HPDE6-E6E7 (cell line): ENCODE data around the gene POR.

Experiments
- DNase-seq: peaks from one replicate; pipeline ENCODE4 v3.0.0; 2011; ENCODE audit warnings: missing footprints; ENCODE audit errors: extremely low spot score

The POR gene

DNA sequence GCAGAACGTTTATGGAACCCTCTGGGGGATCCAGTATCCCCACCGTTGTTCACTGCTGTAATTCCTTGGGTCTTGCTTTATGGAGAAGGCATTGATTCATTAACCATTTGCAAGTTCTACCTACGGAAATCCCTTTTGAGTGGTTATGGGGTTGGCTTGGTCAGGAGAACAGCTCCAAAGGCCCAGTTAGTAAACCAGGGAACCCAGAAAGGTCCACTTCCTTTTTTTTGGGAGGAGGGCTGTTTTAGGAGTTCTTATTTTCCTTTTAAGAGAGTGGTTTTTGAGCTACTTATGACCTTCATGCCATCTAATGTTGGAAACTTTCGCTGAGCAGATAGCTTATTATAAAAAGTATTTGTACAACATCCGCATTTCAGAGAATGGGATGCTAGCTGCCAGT is 1.3 kb downstream of the POR start:
- no peak for DNase-seq

DNA sequence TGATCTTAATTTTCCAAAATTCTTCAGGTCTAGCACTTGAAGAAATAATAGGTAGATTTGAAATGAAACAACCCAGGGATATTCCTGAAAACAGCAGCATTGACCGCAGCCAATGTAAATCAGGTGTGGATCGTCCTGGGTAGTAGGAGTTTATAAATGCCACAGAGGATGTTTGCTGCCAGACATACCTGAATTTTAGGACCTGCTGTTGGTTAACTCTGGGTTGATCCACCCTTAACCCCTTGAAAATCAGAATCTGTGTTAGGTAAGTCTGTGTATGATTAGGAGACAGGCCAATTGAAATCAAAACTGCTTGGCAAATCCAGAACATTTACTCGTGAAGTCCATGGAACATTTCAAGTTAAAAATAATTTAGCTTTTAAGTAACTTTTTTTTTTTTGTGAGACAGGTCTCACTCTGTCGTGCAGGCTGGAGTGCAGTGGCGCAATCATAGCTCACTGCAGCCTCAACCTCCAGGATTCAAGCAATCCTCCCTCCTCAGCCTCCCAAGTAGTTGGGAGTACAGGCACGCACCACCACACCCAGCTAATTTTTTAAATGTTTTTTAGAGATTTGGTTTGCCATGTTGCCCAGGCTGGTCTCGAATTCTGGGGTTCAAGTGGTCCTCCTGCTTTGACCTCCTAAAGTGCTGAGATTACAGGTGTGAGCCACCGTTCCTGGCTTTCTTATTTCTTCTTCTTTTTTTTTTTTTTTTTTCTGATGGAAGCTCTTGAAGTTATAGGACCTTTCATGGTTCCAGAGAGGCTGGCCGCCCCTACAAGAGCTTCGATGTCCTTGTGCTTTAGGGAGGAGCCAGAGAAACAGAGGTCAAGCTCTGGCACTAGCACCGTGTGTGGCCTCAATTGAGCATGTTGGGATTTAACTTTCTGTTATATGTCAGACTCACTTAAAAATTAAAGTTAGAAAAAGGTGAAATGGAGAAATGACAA is 2.0 kb downstream of the POR start:
- DNase-seq: no peak

DNA sequence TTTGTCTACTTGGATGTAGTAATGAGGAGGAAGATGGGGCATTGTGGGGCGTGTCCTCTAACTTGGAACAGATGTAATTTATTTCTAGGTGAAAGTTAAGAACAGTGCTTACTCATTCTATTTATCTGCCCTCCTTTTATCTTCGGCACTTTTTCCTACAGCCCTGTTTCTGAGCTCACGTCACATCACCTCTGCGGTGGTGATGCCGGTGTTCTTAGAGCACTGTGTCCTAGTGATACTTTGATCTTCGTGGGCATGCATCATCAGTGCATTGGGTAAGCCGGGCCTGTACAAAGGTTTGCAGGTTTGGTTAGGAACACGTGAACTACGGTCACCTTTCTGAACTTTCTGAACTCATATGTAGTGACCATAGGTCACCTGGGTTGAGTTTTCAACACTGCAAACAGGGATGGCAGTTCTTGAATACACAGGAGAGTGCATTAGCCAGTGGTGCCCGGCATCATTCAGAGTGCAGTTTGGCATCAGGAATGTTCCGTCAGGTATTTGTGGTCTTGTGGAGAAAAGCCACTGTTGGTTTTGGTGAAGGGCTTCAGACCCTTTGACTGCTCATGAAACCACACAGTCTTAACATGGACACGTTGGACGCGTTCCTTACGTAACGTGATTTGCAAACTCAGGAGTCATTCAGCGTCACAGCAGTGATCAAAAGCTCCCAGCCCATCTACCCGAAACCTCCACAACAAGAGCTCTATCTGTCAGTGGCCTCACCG is 5.6 kb downstream of the POR start:
- DNase-seq: no peak

DNA sequence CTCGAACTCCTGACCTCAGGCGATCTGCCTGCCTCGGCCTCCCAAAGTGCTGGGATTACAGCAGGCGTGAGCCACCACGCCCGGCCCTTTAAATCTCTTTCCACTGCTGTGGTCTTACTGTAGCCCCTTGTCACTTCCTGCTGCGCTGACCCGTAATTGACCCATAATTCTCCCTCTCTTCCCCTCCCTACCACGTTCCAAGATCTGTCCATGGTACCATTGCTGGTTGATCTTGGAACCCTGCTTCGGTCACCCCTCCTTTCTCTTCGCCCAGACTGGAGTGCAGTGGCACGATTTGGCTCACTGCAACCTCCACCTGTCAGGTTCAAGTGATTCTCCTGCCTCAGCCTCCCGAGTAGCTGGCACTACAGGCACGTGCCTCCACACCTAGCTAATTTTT is 6.5 kb downstream of the POR start:
- DNase-seq: no peak

DNA sequence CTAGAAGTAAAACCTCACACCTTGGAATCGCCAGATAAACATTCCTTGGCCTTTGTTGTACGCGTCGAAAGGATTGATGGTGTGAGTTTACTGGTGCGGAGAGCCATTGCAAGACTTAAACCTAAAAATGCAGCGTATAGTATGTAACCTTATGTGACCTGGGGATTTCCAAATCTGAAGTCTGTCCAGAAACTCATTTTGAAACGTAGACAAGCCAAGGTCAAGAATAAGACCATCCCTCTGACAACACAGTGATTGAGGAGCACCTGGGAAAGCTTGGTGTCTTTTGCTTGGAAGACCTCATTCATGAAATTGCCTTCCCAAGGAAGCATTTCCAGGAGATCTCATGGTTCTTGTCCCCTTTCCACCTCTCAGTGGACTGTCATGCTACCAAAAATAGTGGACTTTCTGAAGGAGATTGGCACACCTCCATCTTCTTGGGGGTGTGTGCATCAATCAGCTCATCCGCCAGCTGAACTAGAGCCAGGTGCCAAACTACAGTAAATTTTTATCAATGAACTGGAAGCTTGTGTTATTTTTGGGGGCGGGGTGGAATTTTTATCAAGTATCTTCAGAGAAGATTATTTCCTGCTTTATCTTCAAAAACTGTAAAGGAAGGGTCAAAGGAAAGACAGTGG is 8.1 kb downstream of the POR start:
- DNase-seq: no peak

DNA sequence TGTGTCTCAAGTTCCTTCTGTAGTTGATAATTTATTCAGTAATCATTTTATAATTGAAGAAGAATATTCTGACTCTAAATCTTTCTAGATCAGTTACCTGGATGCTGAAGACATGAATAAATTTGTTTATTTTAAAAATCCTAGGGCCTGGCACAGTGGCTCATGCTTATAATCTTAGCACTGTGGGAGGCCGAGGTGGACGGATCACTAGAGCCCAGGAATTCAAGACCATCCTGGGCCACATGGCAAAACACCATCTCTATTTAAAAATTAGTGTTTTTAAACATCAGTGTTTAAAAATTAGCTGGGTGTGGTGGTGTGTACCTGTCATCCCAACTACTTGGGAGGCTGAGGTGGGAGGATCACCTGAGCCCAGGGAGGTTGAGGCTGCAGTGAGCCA is 9.3 kb downstream of the POR start:
- no peak for DNase-seq

DNA sequence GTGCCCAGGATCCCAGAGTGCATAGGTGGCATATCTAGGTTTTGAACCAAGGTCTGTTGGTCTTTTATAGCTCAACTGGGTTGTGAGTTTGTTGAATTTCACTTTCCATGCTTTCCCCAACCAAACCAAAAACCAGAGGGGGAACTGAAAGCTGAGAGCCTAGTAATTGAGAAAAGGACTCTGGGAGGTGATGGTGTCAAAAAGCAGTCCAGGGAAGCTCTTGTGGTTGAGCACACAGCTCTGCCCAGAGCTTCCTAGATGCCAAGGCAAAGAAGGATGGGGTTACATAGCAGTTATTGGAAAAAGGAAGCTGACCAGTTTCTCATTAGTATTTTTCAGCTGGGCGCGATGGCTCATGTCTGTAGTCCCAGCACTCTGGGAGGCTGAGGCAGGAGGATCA is 9.9 kb downstream of the POR start:
- DNase-seq: no peak

DNA sequence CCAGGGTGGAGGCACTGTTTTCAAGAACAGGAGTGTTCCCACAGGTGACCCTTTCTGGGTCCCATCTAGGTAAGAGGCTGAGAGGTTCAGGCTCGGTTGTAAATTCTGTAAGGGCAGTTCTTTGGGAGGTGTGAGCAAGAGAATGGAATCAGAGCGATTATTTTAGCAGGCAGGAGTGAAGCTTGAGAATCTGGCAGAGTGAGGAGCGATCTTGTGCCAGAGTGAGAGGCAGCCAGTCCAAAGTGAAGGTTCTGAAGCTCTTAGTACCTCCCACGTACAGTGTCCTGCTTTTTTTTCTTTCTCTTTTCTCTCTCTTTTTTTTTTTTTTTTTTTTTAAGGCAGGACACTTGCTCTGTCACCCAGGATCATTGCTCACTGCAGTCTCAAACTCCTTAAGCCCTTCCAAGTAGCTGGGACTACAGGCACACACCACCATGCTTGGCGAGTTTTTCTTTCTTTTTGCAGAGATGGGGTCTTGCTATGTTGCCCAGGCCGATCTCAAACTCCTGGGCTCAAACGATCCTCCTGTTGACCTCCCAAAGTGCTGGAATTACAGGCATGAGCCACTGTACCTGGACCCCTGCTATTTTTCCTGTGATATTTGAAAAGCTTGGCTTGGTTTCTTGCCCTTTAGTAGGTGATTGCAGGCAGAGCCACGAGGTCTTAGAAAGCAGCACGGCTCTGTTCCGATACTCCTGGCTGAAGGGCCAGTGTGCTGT is 10.9 kb downstream of the POR start:
- no peak for DNase-seq

DNA sequence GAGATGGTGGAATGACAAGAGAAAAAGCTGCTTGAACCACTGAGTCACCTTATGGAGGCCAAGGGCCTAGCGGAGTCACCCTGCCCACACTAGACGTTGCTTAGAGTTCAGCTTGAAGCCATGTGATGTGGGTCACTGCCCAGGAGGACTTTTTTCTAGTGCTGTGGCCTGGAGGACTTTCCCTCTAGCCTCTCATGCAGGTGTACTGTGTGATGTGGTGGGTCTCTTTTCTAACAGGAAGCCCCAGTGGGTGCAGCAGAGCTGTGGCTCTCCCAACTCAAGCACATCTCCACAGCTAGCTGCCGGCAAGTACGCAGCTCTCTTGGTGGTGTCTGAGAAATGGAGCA is 13.6 kb downstream of the POR start:
- no peak for DNase-seq

DNA sequence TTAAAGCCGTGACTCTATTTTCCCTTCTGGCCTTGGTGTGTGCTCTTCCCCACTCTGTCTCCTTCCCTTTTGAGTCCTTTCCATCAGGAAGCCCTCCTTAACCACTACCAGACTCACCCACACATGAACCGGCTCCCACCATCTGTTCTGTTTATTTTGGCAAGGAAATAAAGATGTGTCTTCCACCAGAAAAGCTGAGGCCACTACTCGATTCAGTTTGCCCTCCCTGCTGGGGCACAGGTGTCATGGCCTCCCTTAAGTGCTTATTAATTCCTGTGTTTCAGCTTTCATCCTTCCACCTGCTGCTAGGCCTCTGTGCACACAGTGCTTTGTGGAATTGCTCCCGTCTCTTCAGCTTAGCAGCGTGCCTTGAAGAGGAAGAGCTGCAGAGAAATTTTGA is 16.7 kb downstream of the POR start:
- DNase-seq: no peak

DNA sequence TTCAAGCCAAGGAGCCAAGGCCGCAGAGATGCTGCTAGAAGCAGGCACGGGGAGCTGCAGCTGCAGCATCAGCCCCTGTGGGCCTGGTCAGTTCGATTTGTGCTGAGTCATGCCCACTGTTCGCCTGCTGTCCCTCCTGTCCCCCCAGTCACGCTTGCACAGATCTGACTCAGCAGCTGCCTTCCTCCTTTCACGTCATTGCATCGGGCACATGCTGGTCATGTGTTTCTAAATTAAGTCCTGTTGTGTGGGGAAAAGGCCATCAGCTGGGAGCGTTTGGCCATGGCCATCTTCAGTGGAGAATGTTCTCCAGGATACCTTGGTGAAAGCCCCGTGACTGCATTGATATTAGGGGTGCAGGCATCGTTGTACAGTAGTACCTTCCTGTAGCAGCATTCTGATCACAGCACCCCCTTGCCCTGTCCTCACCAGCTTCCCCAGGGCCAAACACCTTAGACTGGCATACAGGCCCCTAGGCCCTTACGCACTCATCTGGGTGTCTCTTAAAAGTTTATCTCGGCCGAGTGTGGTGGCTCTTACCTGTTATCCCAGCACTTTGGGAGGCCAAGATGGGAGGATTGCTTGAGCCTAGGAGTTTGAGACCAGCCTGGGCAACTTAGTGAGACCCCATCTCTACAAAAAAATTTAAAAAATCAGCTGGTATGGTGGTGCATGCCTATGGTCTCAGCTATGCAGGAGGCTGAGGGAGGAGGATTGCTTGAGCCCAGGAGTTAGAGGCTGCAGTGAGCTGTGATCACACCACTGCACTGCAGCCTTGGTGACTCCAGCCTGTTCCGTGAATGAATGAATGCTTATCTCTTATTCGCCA is 23.2 kb downstream of the POR start:
- DNase-seq: no peak

DNA sequence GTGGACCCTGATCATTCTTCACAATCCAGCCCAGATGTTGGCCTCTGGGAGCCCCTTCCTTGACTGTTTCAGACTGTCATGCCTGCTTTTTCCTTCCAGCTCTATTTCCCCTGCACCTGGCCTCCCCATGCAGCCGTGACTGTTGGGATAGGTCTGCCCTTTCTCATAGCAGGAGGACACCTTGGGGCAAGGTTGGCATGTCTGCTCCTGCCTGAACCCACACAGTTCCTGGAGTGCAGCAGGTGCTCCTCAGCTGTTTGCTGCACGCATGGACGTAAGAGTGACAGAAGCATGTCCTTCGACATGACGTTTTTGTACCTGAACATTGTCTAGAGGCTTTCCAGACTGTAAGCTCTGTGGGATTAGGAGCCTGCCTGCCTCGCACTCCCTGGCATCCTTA is 24.0 kb downstream of the POR start:
- no peak for DNase-seq

DNA sequence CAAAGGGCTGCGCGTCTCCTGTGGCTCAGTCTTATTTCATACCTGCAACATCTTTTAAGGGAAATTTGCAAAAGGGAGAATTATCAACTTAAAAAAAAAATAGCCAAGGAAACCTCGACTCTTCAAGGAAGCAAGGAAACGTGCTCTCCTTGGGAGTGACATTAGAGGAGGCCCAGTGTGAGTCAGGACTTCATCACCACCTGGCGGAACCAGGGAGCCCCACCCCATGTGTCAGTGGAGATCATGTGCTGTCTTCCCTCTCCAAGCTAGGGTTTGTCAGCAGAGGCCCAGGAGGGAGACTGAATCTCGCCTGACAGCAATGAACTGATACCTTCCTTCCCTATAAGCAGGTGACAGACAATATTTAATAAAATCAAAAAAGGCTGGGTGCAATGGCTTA is 28.9 kb downstream of the POR start:
- DNase-seq: peak; percentile 98

DNA sequence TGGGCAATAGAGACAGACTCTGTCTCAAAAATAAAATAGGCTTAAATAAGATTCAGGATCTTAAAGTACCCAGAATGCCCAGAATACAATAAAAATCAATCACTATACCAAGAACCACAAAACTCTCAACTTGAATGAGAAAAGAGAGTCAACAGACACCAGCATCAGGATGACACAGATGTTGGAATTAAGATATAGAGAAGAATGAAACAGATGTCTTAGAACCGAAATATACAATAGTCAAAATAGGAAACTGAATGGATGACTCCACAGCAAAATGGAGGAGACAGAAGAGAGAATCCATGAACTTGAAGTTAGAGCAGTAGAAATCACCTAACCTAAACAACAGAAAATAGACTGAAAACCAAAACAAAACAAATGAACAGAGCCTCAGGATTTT is 29.6 kb downstream of the POR start:
- no peak for DNase-seq

DNA sequence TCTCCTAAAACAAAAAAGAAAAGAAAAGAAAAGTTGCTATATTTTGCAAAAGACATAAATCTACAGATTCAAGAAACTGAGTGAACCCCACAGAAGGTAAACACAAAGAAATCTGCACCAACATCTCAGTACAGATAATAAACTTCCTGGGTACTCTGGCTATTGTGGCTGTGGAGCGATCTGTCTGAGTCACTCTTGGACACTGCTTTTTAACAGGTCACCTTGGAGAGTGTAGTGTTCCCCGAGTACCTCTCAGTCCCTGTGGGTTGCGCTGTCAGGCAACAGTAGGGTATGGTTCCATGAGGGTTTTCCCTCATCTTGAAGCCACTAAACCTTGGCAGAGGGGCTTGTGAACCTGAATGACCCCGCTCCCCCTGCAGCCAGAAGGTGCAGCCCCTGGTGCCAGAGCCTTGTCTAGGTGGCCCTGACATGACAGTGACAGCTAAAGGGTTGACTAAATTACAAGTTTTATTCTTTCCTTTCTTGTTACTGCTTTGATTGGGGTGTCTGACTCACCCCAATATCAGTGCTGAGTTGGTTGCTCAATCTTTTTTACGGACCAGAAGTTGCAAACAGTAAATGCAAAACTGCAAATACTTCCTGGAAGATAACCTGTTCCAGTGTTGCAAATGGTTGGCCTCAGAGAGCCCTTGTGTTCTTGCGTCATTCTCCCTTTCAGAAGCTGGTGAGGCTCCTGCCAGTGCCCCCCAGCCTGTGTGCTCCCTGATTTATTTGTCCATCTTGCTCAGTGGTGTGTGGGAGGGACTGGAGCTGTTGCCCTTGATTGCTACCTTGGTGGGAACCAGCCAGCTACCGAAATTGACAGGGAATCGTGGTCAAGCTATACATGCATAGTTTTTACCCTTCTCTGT is 30.6 kb downstream of the POR start:
- peak; percentile 53 for DNase-seq

DNA sequence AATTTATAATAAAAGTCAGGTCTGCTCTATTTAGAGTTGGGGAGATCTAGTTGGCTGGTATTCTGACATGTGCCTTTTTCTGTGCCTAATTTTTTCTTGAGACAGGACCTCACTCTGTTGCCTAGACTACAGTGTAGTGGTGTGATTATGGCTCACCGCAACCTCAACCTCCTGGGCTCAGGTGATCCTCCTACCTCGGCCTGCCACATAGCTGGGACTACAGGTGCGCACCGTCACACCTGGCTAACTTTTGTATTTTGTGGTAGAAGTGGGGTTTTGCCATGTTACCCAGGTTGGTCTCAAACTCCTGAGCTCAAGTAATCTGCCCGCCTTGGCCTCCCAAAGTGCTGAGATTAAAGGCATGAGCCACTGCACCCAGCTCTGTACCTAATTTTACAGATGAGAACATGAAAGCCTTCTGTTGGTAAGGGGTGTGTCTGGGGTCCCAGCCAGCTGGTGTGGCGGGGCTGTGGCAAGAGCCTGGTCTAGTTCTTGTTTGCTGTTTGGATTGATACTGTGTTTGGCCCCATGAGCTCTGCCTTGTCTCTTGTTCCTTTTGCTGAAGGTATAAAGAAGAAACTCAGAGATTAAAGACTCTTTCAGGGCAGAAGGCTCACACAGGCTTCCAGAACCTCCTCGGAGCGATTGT is 31.4 kb downstream of the POR start:
- no peak for DNase-seq

DNA sequence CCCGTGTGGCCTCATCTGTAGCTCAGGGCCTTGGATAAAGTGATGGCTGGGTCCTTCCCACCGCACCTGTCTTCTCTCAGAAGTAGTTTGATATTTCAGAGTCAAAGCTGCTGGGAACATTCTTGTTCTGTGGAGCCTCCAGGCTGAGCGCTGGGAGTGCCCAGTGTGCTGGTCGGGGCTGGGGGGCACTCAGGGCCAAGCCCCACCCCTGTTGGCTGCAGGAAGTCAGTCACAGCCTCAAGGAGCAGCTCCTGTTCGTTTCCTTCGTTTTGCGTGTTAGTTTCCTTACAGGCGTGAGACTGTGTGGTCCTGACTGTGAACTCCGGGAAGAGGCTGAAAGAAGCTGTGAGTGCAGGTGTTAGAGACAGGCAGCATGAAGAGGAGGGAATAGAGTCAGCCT is 33.2 kb downstream of the POR start:
- no peak for DNase-seq

DNA sequence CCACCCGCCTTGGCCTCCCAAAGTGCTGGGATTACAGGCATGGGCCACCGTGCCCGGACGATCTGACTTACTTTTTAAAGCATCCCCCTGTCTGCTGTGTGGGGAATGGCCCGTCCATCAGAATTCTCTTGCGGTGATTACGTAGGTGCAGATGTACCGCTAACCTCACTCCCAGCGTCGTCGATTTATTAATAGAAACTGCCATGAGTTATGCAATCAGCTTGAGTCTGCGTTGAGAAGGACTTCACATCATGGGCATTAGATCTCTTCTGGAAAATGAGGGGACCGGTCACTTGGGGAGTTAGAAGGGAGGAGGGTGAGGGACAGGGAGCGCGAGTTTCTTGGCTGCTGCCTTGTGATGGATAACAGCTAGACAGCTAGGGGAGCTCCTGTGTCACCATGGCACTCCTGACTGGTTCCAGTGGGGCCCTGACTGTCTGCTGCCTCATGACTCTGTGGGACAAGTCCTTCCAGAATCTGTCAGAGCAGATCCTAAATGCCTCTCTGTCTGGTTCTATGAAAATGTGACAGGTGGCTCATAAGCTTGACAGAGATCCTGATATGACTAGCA is 35.2 kb downstream of the POR start:
- DNase-seq: no peak

DNA sequence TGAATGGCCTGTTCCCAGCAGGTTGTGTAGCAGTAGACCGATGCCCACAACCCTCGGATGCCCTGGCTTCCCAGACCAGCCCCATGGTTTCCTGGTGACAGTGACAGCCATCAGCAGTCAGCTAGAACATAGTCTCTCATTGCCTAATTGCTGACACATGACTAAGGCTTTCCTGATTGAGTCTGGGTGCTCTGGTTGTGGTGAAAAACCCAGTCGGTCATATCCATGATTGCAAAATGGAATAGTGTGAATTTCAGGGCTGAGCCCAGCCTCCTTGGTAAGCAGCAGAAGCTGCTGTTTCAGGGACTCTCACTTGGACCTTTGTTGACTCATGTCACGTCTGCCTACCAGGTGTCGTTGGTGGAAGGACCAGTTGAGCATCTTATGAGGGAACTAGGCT is 36.6 kb downstream of the POR start:
- peak; percentile 53 for DNase-seq
